ENCODE measurements around the gene STARD8. TPM values are rescaled to one million over a fixed set of nuclear protein-coding genes. Genes with fewer than 3 reads are reported as not detected.
"Not testable (repeated sequence)": the region's sequence is repeated elsewhere in the genome, so short reads cannot be mapped to it uniquely, and the experiment has no call there.

The STARD8 gene, protein sequence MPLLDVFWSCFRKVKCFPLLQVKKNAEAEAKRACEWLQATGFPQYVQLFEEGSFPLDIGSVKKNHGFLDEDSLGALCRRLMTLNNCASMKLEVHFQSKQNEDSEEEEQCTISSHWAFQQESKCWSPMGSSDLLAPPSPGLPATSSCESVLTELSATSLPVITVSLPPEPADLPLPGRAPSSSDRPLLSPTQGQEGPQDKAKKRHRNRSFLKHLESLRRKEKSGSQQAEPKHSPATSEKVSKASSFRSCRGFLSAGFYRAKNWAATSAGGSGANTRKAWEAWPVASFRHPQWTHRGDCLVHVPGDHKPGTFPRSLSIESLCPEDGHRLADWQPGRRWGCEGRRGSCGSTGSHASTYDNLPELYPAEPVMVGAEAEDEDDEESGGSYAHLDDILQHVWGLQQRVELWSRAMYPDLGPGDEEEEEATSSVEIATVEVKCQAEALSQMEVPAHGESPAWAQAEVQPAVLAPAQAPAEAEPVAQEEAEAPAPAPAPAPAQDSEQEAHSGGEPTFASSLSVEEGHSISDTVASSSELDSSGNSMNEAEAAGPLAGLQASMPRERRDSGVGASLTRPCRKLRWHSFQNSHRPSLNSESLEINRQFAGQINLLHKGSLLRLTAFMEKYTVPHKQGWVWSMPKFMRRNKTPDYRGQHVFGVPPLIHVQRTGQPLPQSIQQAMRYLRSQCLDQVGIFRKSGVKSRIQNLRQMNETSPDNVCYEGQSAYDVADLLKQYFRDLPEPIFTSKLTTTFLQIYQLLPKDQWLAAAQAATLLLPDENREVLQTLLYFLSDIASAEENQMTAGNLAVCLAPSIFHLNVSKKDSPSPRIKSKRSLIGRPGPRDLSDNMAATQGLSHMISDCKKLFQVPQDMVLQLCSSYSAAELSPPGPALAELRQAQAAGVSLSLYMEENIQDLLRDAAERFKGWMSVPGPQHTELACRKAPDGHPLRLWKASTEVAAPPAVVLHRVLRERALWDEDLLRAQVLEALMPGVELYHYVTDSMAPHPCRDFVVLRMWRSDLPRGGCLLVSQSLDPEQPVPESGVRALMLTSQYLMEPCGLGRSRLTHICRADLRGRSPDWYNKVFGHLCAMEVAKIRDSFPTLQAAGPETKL
- 11.7 TPM for total RNA-seq
- long read RNA-seq, full-length matches to known transcripts, result 6 of 12 reads
- long read RNA-seq, partial matches to known transcripts, result 3 of 12 reads
- long read RNA-seq, other reads (novel, unspliced or antisense), result 3 of 12 reads

DNA sequence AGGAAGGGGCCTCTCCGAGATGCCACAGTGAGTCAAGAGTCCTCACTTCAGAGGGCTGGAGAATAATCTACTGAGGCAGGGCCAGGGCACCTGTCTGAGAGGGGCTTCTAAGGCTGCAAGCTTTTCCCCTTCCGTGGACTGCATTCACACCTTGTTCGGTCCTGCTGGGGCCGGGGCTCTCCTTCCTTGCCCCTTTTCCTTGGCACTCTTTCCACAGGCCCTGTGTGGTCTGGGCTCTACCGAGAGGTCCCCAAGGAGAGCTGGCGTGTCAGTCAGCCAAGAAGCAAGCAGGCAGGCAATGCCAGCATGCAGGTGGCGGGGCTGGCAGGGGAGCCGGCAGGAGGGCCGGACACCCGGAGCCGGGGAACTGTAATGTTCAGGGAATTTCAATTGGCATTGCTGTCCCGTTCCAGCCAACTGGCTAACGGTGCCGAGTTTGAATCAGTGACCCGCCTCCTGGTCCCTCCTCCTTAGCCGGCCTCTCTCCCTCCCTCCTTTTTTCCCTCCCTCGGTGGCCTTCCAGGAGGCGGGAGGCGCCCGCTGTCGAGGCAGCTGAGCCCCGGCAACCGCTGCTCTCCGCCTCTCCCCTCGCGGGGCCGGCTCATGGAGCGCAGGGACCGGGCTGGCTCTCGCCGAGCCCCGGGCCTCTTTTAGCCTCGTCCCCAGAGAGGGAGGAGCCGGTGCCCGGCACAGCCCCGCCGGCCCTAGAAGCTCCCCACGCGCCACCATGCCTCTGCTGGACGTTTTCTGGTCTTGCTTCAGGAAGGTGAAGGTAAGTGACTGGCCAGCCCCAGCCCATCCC lies at the start of gene STARD8:
STARD8 (plus strand) TSS at position 511 of the 802 bp plus-strand sequence; CDS start at position 728, 217 bp downstream.
- DNase-seq (ENCODE audit: missing footprints), result peak; percentile 66
- peak; percentile 79 for ATAC-seq
- intact Hi-C loops (cut with DNase I), result no loop called here

DNA sequence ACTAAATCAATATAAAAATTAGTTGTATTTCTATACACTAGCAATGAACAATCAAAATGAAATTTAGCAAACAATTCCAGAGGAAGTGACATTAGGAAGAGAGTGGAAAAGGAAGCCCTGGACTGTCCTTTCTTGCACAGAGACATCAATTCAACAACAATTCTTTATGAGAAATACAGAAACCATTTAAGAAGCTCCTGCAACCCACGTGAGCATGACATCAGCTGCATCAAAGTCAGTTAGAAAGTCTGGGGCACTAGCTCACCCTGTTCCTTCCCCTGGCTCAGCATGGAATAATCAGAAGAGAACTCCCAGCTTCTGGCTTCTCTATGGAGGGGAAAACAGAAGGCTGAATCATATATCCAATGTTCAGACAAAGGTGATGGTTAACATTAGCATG lies 48.6 kb upstream of the STARD8 start:
- ATAC-seq, result no peak
- DNase-seq (ENCODE audit: missing footprints), result no peak
- intact Hi-C loops (cut with DNase I), result no loop called here

DNA sequence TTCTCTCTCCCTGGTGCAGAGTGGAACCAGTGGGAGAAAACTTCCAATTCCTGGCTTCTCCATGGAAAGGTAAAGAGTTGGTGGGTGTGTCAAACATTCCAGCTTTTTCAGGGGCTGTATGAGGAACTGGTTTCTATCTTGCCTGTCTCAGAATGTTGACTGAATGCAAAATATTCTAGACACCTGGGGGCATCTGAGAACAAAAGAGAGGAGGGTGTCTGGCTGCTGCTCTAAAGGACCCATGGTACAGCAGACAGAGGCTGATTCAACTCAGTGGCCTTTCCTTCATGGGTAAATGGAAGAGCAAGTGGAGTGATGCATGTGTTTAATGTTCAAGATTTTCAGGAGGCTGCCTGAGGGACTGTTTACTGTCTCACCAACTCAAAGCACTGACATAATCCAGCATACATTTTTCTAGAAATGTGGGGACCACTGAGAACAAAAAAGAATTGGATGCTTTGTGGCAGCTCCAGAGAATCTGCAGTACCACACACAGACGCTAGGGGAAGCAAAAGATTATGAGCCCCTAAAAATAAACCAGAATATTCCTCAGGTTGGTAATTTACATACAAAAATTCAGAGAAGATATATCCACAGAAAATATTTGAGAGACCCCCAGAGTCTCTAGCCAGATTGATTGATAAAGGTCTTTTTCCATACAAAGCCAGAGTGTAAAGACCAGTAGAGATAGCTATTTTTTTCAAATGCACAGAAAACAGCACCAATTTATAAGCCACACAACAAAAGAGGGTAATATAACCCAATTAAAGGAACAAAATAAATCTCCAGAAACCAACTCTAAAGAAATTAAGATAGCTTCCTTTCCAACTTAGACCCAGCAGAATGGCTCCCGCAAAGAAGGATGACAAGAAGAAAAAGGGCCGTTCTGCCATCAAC lies 48.0 kb upstream of the STARD8 start:
- intact Hi-C loops (cut with DNase I), result no loop called here
- DNase-seq (ENCODE audit: missing footprints), result no peak
- no peak for ATAC-seq

DNA sequence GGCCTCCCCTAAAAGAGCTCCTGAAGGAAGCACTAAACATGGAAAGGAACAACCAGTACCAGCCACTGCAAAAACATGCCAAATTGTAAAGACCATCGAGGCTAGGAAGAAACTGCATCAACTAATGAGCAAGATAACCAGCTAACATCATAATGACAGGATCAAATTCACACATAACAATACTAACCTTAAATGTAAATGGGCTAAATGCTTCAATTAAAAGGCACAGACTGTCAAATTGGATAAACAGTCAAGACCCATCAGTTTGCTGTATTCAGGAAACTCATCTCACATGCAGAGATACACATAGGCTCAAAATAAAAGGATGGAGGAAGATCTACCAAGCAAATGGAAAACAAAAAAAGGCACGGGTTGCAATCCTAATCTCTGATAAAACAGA lies 43.2 kb upstream of the STARD8 start:
- ATAC-seq; DNase-seq (ENCODE audit: missing footprints); intact Hi-C loops (cut with DNase I): not testable (repeated sequence)

DNA sequence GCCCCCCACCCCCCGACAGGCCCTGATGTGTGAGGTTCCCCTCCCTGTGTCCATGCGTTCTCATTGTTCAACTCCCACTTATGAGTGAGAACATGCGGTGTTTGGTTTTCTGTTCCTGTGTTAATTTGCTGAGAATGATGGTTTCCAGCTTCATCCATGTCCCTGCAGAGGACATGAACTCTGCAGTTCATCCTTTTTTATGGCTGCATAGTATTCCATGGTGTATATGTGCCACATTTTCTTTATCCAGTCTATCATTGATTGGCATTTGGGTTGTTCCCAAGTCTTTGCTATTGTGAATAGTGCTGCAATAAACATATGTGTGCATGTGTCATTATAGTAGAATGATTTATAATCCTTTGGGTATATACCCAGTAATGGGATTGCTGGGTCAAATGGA lies 32.7 kb upstream of the STARD8 start:
- ATAC-seq; intact Hi-C loops (cut with DNase I); DNase-seq (ENCODE audit: missing footprints): not testable (repeated sequence)

DNA sequence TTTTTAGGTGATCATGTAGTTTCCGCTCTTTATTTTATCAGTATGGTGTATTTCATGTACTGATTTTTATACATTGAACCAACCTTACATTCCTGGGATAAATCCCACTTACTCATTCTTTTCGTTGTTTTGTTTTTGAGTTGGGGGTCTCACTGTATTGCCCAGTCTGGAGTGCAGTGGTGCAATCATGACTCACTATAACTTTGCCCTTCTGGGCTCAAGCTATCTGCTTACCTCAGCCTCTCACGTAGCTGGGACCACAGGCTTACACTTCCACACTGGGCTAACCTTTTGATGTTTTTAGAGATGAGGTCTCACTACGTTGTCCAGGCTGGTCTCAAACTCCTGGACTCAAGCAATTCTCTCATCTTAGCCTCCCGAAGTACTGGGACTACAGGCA lies 19.5 kb upstream of the STARD8 start:
- intact Hi-C loops (cut with DNase I), result no loop called here

DNA sequence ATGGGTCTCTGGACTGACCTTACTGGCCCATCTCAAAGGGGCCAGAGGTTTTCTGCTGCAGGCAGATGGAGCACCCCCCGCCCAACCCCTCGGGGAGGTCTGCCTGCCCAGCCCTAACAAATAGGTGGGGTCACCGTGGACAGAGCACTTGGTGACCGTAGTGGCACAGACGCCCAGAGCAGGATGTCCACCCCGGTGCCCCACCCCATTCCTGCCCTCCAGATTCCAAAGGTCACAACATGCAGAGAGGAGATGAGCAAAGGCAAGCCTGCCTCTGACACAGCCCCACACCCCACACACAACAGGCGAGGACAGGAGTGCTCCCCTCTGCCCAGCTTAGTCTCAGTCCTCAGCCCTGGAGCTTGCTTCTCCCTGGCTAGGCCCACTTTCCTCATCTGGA lies 17.5 kb upstream of the STARD8 start:
- intact Hi-C loops (cut with DNase I), result not testable (repeated sequence)

More for the DNA sequence above, 19.5 kb upstream of the STARD8 start:
- ATAC-seq, result no peak
- DNase-seq (ENCODE audit: missing footprints), result no peak

DNA sequence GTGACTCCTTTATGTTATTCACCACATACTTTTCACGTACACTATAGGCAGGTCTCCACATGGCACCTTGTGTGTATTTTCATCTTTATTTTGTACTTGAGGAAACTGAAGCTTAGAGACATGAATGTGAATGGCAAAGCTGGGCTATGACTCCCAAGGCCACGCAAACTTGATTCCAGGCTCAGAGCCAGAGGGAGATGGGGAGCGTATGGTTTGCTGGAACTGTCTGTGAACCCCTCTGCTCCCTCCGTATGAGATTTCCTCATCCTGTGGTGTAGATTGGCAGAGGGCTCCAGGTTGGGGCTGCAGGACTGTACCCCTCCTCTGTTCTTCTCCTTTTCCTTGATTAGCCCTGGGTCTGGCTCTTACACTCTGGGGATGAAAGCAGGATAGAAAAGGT lies 16.1 kb upstream of the STARD8 start:
- ATAC-seq (no peak), DNase-seq (ENCODE audit: missing footprints) (no peak)
- intact Hi-C loops (cut with DNase I), result no loop called here

More for the DNA sequence above, 17.5 kb upstream of the STARD8 start:
- not testable (repeated sequence) for ATAC-seq; DNase-seq (ENCODE audit: missing footprints)

DNA sequence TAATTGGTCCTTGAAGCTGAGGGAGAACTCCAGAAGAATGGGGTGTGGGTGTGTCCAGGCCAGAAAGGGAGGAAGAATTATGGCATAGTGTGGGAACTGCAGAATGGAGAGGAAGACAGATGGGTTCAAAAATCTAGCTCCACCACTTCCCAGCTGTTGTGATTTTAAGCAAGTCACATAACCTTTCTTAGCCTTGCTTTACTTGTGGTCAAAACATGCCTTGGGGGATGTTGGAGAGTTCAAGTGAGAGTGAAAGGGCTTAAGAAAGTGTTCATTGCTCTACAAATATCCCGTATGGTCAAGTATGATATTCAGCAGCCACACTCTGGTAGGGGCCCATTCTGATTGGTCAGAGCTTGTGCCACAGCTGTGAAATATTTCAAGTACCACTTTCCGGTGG lies 15.0 kb upstream of the STARD8 start:
- intact Hi-C loops (cut with DNase I), result no loop called here
- ATAC-seq (no peak), DNase-seq (ENCODE audit: missing footprints) (no peak)

DNA sequence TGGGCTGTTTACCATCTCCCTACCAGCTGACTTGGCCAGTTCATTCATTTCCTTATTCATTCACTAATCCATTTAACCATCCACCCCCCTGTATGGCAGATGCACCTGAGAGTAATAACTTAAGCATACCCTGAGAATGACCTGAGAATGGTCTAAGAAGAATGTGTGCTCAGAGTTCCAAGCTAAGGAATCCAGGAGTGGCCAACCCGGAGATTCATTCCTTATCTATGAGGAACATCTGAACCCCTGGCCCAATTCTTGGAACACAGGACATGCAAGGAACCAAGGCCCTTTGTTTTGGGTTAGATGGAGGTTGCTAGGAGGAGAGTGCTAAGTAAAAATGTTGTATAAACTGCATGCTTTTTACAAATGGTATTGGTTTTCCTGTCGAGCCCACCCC lies 13.5 kb upstream of the STARD8 start:
- DNase-seq (ENCODE audit: missing footprints) (no peak), ATAC-seq (no peak)
- intact Hi-C loops (cut with DNase I), result no loop called here

DNA sequence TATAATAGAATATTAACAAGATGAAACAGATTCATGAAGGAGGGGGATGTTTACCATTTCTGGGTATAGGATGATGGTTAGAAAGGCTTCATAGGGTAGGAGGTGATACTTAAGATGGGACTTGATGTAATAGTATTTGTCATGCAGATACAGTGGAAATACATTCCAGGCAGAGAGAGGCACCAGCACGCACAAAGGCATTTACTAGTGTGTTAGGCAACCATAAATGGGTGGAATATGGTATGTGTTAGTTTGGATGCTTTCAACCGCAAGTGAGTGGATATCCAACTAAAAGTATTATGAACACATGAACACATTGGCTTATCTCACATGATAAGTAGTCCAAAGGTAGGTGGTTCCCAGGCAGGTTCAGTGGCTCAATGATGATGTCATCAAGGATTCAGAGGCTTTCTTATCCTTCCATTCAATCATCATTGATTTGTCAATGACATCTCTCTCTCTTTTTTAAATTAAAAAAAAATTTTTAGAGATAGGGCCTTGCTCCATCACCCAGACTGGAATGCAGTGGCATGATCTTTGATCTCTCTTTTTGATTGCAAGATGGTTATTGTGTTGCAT lies 12.7 kb upstream of the STARD8 start:
- no peak for DNase-seq (ENCODE audit: missing footprints)
- intact Hi-C loops (cut with DNase I), result no loop called here
- no peak for ATAC-seq

DNA sequence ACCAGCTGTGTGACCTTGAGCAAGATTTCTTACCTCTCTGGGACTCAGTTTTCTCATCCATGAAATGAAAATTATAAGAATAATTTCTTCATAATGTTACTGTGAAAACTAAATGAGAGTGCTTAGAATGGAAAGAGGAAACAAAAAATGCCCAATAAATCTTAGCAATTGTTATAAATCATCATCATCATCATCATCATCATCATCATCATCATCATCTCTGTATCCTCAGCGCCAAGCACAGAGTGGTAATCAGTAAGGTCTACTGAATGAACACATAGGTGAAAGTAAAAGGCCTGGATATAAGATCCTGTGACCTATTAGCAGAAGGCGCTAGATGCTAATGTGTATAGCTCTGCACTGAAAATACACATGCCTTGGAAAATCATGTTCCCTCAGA lies 6.8 kb upstream of the STARD8 start:
- ATAC-seq (no peak), DNase-seq (ENCODE audit: missing footprints) (no peak)
- intact Hi-C loops (cut with DNase I), result no loop called here

DNA sequence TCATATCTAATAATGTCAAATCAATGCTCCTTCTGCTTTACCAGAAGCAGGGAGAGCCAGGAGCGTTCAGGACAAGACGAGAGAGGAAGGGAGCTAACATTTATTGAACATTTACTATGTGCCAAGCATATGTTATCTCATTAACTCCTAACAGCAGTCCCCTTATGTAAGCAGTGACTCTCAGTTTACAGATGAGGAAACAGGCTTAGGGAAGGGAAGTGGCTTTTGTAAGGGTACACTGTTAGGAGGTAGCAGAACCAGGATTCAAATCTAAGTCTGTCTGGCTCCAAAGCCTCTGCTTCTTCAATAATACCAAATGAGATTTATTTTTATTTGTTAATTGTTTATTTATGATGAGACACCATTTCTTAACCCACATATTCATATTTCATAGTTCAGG lies 2.6 kb upstream of the STARD8 start:
- intact Hi-C loops (cut with DNase I), result no loop called here
- ATAC-seq (no peak), DNase-seq (ENCODE audit: missing footprints) (no peak)

DNA sequence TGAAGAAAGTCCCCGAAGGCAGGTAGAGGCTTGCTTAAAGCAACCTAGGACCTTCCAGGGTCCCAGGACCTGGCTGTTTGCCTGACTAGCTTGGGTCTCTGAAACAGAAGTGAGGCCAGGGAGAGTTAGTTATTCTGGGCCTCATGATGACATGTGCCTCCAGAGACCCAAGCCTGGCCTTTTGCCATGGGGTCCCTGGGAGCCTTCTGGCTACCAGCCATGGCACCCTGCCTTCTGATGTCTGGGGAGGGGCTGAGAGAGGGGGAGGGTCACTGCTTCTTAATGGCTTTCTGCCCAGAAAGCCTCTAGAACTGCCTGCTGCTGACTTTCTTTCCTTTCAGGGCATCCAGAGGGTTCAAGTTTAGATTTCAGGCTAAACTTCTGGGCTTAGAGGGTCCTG lies 1.0 kb upstream of the STARD8 start:
- DNase-seq (ENCODE audit: missing footprints), result no peak
- no peak for ATAC-seq
- intact Hi-C loops (cut with DNase I), result no loop called here

DNA sequence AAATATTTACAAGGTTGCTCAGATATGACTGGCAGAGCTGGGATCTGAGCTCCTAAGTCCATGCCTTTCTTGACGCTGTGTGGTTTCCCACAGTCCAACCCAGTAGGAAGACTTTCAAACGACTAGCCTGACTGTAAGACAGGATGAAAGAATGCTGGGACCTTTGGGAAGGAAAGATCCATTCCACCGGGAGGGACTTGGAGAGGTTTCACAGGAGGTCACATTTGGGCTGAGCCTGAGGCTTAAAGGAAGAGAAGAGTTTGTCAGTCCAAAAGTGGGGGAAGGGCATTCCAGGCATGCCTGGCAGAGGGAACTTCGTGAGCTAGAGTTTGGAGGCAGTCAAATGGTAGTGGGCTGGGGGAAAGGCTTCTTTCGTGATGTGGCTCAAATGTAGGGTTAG lies 1.5 kb downstream of the STARD8 start:
- DNase-seq (ENCODE audit: missing footprints), result no peak
- ATAC-seq, result no peak
- intact Hi-C loops (cut with DNase I), result no loop called here

DNA sequence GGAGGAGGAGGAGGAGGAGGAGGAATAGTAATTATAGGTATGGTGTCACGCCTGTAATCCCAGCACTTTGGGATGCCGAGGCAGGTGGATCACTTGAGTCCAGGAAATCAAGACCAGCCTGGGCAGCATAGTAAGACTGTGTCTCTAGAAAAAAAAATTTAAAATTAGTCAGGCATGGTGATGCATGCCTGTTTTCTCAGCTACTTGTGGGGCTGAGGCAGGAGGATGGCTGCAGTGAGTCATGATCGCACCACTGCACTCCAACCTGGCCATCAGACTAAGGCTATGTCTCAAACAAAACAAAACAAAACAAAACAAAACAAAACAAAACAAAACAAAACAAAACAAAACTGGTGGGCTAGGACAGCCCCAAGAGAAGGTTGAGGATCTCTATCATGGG lies 3.0 kb downstream of the STARD8 start:
- intact Hi-C loops (cut with DNase I), result no loop called here
- no peak for ATAC-seq
- no peak for DNase-seq (ENCODE audit: missing footprints)

DNA sequence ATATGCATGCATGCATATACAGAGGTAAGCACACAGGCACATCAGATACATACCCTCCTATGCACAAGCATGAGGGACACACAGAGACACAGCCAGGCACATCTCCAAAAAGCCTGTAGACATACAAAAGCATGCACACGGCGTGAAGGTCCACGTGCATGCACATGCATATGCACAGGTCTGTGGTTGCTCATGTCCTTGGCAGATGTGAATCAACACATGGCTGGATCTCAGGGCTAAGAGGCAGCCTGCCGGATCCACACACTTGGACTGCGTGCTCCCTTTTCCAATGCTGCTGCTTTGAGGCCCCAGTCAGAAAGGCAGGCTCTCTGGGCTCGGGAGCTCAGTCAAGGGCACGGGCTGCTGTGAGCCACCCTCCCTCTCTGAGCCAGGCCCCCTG lies 3.6 kb downstream of the STARD8 start:
- no peak for DNase-seq (ENCODE audit: missing footprints)
- ATAC-seq, result no peak
- intact Hi-C loops (cut with DNase I), result no loop called here
